Left lung (tissue), 10 donors: Measurements from ENCODE around the gene GLIS1. TPM values are rescaled to one million over a fixed set of nuclear protein-coding genes. Genes with fewer than 3 reads are reported as not detected.

Source experiments
- ATAC-seq: fragments of 200-7000 bp; cut with Tn5 transposase; one replicate; pipeline ENCODE4 v1.9.1; 2020; ENCODE audit warnings: moderate library complexity
- DNase-seq, 4 donors: peaks; one replicate each; pipeline ENCODE4 v3.0.0-alpha.2; 2013 to 2020
- H3K27ac ChIP-seq, 2 donors: fragments of 200-600 bp; sonication (generic) in 1 of 2; one replicate each; pipeline versions ENCODE4 v1.5.0 to v1.8.0; 2020 to 2021
- H3K27me3 ChIP-seq, 2 donors: fragments of 200-600 bp; sonication (generic) in 1 of 2; one replicate each; pipeline versions ENCODE4 v1.5.0 to v1.8.0; 2020 to 2021
- H3K36me3 ChIP-seq, 2 donors: fragments of 200-600 bp; sonication (generic) in 1 of 2; one replicate each; pipeline versions ENCODE4 v1.5.0 to v1.8.0; 2020 to 2021
- H3K4me1 ChIP-seq, 2 donors: fragments of 200-600 bp; one replicate each; pipeline ENCODE4 v1.8.0; 2021
- H3K4me3 ChIP-seq, 2 donors: fragments of 200-600 bp; sonication (generic) in 1 of 2; one replicate each; pipeline versions ENCODE4 v1.5.0 to v1.8.0; 2020 to 2021; ENCODE audit warnings: mild to moderate bottlenecking in 1 of 2
- H3K9me3 ChIP-seq, 2 donors: fragments of 200-600 bp; sonication (generic) in 1 of 2; one replicate each; pipeline versions ENCODE4 v1.5.0 to v1.8.0; 2020 to 2021
- intact Hi-C, 2 donors: fragments of 100-400 bp; cut with DNase I; formaldehyde crosslinking; loops; one replicate each; pipeline versions ENCODE4 v1.11.2 to v1.14.2; 2022
- polyA plus RNA-seq, 6 donors: library from polyadenylated mRNA; unstranded; fragments of 120-200 nt; gene quantifications; one replicate each; pipeline ENCODE4 v1.2.1, GENCODE V29; 2013; ENCODE audit not compliant: insufficient read length in 6 of 6
- total RNA-seq, 2 donors: library from RNA; stranded (reverse); fragmentation: NEBNext Ultra II Directional; extraction: Animal tissue kit (Norgen Biotek cat#: 25700); gene quantifications; one replicate each; pipeline ENCODE4 v1.2.1, GENCODE V29; 2021
- TF ChIP-seq, protein P1 (sequence below), 2 donors: fragments of 200-600 bp; sonication (generic) in 1 of 2; IDR thresholded peaks; one replicate each; pipeline versions ENCODE4 v1.5.0 to v1.8.0; 2021; ENCODE audit warnings: antibody characterized with exemption in 2 of 2
- donor health status: DM: no; HTN: yes; CAD: no.
- donor health status: DM: no; HTN: no; CAD: no.

The GLIS1 gene
- total and polyA plus RNA-seq, 8 donors = 0.06 to 0.16 (median 0.12) TPM; not detected in 4

DNA sequence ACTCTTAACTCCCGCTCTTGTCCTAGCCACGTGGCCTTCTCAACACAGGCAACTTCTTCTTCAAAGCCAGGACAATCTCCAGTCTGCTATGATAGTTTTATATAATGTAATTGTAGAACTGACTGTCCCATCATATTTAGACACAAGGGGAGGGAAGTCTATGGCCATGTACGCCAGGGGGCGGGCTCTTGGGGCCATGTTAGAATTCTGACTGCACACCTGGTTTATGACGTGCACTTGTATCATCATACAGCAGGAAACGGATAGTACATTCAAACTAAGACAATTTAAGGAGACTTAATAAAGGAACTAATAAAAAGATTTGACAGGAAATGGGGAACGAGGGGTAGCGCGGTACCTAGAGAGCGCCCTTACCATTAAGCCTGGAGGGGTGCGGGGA is 258.3 kb downstream of the GLIS1 start:
- Histone ChIP-seq H3K27ac (no peak overlapping the region), H3K27me3 (peaks cover 0 to 32% of the 10 kb centered on the region in 2 donors), H3K36me3 (no peaks in the 10 kb centered on the region), H3K4me1 (no peaks in the 10 kb centered on the region), H3K4me3 (no peak overlapping the region), H3K9me3 (no peaks in the 10 kb centered on the region)
- ATAC-seq (no peak), DNase-seq (no peak)
- TF ChIP-seq, protein P1, sequence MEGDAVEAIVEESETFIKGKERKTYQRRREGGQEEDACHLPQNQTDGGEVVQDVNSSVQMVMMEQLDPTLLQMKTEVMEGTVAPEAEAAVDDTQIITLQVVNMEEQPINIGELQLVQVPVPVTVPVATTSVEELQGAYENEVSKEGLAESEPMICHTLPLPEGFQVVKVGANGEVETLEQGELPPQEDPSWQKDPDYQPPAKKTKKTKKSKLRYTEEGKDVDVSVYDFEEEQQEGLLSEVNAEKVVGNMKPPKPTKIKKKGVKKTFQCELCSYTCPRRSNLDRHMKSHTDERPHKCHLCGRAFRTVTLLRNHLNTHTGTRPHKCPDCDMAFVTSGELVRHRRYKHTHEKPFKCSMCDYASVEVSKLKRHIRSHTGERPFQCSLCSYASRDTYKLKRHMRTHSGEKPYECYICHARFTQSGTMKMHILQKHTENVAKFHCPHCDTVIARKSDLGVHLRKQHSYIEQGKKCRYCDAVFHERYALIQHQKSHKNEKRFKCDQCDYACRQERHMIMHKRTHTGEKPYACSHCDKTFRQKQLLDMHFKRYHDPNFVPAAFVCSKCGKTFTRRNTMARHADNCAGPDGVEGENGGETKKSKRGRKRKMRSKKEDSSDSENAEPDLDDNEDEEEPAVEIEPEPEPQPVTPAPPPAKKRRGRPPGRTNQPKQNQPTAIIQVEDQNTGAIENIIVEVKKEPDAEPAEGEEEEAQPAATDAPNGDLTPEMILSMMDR (IDR thresholded peaks at IDR 0.05) = no peak
- intact Hi-C loops = loop anchor here in 1 of 2 donors (10.0 kb wide), 1 partner anchor 114 kb away; no protein-coding TSS in a partner anchor

DNA sequence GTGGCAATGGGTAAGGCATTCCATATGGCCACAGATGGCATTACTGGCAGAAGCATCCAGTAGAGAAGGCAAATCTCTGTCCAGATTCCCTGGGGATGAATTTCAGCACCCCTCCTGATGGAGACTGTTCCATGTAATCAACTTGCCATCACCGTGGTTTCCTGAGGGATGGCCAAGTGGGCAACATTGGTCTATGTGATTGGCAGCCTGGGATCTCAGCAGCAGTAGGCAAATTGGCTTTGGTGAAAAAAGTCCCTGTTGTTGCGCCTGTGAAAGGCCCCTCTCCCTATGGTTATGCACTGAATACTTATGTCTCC is 260.5 kb downstream of the GLIS1 start:
- H3K27me3 ChIP-seq = peaks cover 0 to 15% of the 10 kb centered on the region in 2 donors
- intact Hi-C loops = no loop called here
- H3K27ac ChIP-seq = no peak overlapping the region
- no peaks in the 10 kb centered on the region for H3K4me1 ChIP-seq
- no peaks in the 10 kb centered on the region for H3K36me3 ChIP-seq
- H3K9me3 ChIP-seq = no peaks in the 10 kb centered on the region
- no peak overlapping the region for H3K4me3 ChIP-seq
- no peak for ATAC-seq
- no peak for DNase-seq
- TF ChIP-seq, protein P1 (IDR thresholded peaks at IDR 0.05) = no peak

DNA sequence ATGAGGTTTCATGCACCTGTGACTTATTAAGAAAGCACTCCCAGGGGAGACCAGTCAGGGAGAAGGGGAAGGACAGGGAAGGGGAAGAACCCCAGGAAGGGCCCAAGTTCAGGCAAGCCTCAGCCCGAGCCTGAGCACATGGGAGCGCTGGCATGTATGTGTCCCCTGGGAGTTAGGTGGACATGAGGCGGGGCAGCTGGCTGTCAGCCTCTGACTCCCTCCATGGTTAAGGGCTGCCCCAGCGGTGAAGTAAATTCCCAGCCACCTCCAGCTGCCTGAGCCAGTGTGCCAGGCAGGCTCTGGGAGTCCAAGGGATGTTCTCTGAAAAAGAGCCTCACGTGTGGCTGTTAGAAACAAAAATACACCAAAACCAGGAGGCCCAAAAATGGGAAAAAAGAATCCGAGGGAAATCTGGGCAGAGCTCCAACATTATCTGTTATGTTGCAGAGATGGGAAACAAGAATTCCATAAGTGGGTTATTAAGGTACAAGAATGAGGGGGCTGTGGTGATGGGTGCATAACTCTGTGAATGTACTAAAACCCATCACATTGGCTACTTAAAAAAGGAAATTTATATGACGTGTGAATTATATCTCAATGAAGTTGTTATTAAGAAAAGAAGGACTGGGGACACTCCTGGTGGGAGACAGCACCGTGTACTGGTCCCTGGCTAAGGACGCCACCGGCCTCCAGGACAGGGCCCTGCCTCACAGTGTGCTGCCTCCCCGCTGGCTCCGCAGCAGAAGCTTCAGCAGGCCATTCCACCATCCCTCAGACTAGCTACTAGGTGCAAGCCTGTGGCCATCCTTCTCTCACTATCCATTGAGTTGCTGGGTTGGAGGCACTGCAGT is 261.1 kb downstream of the GLIS1 start:
- DNase-seq (no peak), ATAC-seq (no peak)
- H3K4me3 ChIP-seq = no peak overlapping the region
- H3K27ac ChIP-seq = no peak overlapping the region
- no peaks in the 10 kb centered on the region for H3K36me3 ChIP-seq
- TF ChIP-seq, protein P1 (IDR thresholded peaks at IDR 0.05) = no peak
- H3K27me3 ChIP-seq = peaks cover 0 to 9% of the 10 kb centered on the region in 2 donors
- intact Hi-C loops = no loop called here
- no peaks in the 10 kb centered on the region for H3K4me1 ChIP-seq
- no peaks in the 10 kb centered on the region for H3K9me3 ChIP-seq

DNA sequence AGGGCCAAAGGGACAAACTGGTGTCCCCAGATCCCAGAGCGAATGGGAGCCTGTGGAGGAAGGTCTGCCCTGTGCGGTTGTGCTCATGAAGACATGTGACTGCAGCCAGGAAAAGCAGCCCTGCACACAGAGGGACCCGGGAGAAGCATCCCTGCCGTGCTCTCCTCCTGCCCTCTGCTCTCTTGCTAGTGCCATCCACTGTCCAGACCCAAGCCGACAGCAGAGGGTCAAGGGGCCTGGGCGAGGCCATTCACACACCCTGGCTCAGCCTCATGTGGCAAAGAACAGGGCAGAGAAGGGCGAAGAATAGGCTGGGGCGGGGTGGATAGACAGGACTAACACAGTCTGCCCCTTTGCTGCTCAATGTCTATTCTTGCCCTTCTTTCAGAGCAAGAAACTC is 262.4 kb downstream of the GLIS1 start:
- no peak for DNase-seq
- Histone ChIP-seq H3K4me3 (no peak overlapping the region), H3K4me1 (no peaks in the 10 kb centered on the region), H3K27me3 (peaks cover 0 to under 1% of the 10 kb centered on the region in 2 donors), H3K9me3 (no peaks in the 10 kb centered on the region), H3K36me3 (no peaks in the 10 kb centered on the region), H3K27ac (no peak overlapping the region)
- intact Hi-C loops = no loop called here
- ATAC-seq = no peak
- TF ChIP-seq, protein P1 (IDR thresholded peaks at IDR 0.05) = no peak

DNA sequence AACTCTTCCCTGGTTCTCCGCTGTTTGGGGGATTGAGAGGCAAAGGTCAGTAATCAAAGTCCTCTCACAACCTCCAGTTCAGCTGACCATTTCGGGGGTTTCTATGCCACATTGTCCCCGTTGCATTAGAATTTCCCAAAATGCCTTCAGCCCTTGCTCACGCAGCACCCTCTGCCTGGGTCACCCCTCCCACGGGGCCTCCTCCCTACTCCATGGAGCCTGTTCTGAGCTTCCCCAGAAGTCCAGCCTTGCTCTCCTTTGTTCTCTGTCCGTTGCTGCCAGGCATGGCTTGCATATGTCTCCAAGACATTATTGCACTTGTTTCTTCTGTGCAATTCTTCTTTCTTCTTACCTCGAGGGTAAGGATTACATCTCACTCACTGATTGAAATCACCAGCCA is 263.3 kb downstream of the GLIS1 start:
- intact Hi-C loops = no loop called here
- DNase-seq (no peak), ATAC-seq (no peak)
- H3K9me3 ChIP-seq = no peaks in the 10 kb centered on the region
- TF ChIP-seq, protein P1 (IDR thresholded peaks at IDR 0.05) = no peak
- H3K36me3 ChIP-seq = no peaks in the 10 kb centered on the region
- H3K4me3 ChIP-seq = no peak overlapping the region
- H3K27me3 ChIP-seq = peaks cover 0 to 3% of the 10 kb centered on the region in 2 donors
- no peaks in the 10 kb centered on the region for H3K4me1 ChIP-seq
- no peak overlapping the region for H3K27ac ChIP-seq
